T-helper 17 cell (primary cell): ENCODE data around the gene HTT. TPM values are rescaled to one million over a fixed set of nuclear protein-coding genes. Genes with fewer than 3 reads are reported as not detected.

Source experiments
- ATAC-seq: fragments of 150-1000 bp; cut with Tn5 transposase; 2 replicates; pipeline ENCODE4 v1.10.0; 2021; ENCODE audit warnings: mild to moderate bottlenecking, moderate library complexity
- DNase-seq, 3 donors: peaks; one replicate each; pipeline versions ENCODE4 v3.0.0 to v3.0.0-alpha.2; 2020 to 2021
- H3K9me3 ChIP-seq: one replicate; pipeline ENCODE4 v1.7.0; 2013; ENCODE audit warnings: low read length, mild to moderate bottlenecking; ENCODE audit not compliant: control insufficient read depth, poor library complexity, severe bottlenecking
- H3K27ac Mint-ChIP-seq: one replicate; pipeline ENCODE4 v1.8.0; 2022; ENCODE audit warnings: mild to moderate bottlenecking, moderate library complexity, mixed read lengths
- H3K27me3 Mint-ChIP-seq: one replicate; pipeline ENCODE4 v1.8.0; 2022; ENCODE audit warnings: mixed read lengths
- H3K36me3 Mint-ChIP-seq: one replicate; pipeline ENCODE4 v1.8.0; 2022; ENCODE audit warnings: low read depth, mixed read lengths
- H3K4me1 Mint-ChIP-seq: one replicate; pipeline ENCODE4 v1.8.0; 2022; ENCODE audit warnings: mild to moderate bottlenecking, mixed read lengths
- H3K4me3 Mint-ChIP-seq: one replicate; pipeline ENCODE4 v1.8.0; 2022; ENCODE audit warnings: mild to moderate bottlenecking, moderate library complexity, mixed read lengths
- total RNA-seq, 4 donors: library from RNA in 2 of 4; stranded (reverse) in 2 of 4; gene quantifications; one replicate each; pipeline ENCODE4 v1.2.3 and lab custom pipeline; 2022 to 2026

The HTT gene
- total RNA-seq, 2 donors from 2014 or later, result 83.9 to 89.9 TPM

- no peak overlapping the region for H3K4me3 Mint-ChIP-seq
- no peak overlapping the region for H3K27ac Mint-ChIP-seq
- no peak for ATAC-seq
Observed at GRCh38 chr4:3244002-3244401, 169.5 kb downstream of the HTT start.

DNA sequence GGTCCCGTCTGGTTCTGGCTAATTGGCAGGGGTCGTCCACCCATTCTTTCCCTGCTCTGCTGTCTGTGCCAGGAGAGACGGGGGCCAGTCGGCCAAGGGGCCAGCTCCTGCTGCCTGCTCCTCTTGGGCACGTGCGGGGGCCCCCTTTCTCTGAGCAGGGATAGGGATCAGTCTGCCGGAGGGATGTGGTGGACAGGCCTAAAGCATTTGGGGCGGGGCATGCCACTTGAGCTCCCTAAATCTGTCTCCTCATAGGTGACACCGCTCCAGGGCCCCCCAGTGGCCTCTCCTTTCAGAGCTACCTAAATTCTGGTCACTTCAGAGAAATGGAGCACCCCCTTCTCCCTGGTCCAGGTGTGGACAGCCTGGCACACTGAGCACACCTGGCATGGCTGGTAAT, 170.3 kb downstream of the HTT start:
- ATAC-seq (no peak), DNase-seq (no peak)
- Mint-ChIP-seq H3K27ac (no peak overlapping the region), H3K36me3 (peaks cover 2% of the 10 kb centered on the region), H3K4me1 (peaks cover 17% of the 10 kb centered on the region), H3K27me3 (no peaks in the 10 kb centered on the region), H3K4me3 (no peak overlapping the region)
- no peaks in the 10 kb centered on the region for H3K9me3 ChIP-seq

More at GRCh38 chr4:3244002-3244401, 169.5 kb downstream of the HTT start:
- Mint-ChIP-seq H3K4me1 (peaks cover 17% of the 10 kb centered on the region), H3K27me3 (no peaks in the 10 kb centered on the region), H3K36me3 (peaks cover 2% of the 10 kb centered on the region)
- no peak for DNase-seq
- no peaks in the 10 kb centered on the region for H3K9me3 ChIP-seq

GRCh38 chr4:3245676-3246075, 171.2 kb downstream of the HTT start:
- DNase-seq (no peak), ATAC-seq (no peak)
- no peaks in the 10 kb centered on the region for H3K9me3 ChIP-seq
- no peaks in the 10 kb centered on the region for H3K36me3 Mint-ChIP-seq
- H3K27me3 Mint-ChIP-seq, result no peaks in the 10 kb centered on the region
- H3K4me1 Mint-ChIP-seq, result peaks cover 17% of the 10 kb centered on the region
- no peak overlapping the region for H3K27ac Mint-ChIP-seq
- no peak overlapping the region for H3K4me3 Mint-ChIP-seq

GRCh38 chr4:3246458-3247398, 172.2 kb downstream of the HTT start:
- no peak for ATAC-seq
- Mint-ChIP-seq H3K36me3 (no peaks in the 10 kb centered on the region), H3K4me1 (peaks cover 17% of the 10 kb centered on the region), H3K27ac (no peak overlapping the region), H3K27me3 (no peaks in the 10 kb centered on the region), H3K4me3 (no peak overlapping the region)
- H3K9me3 ChIP-seq, result no peaks in the 10 kb centered on the region
- DNase-seq, result no peak

DNA sequence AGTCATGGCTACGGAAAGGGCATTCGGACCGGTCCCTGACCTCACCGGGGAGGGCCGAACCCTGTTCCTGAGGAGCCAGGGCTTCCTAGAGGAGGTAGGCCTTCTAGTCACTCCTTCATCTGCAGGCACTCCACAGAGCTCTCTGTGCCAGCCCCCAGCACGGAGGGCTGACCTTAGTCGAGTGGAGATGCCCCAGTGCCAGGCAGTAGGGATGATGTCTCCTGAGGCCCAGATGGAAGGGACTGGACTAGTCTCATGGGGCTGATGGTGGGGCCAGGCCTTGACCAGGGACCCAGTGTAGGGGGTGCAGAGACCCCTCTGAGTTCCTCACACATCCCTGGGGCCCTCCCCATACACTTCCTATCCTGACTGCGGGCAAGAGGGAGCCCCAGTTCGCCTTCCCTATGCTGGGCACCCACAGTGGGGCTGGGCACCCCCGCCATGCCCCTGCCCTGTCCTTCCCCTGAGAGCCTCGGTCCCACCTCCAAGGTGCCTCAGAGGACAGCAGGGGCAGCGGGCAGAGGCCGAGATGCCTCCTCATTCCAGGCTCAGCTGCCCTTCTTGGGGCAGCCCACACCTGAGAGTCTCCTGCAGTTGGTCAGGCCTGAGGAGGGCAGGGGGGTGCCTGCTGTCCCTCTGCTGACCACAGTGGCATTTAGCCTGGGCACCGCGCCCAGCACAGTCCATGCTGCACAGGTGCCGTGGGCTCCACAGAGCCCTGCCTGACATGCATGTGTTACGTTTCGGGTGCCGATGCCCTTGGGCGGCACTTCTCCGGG, 173.1 kb downstream of the HTT start:
- DNase-seq (no peak), ATAC-seq (no peak)
- no peaks in the 10 kb centered on the region for H3K9me3 ChIP-seq
- Mint-ChIP-seq H3K4me1 (peaks cover 11% of the 10 kb centered on the region), H3K4me3 (no peak overlapping the region), H3K36me3 (no peaks in the 10 kb centered on the region), H3K27me3 (no peaks in the 10 kb centered on the region), H3K27ac (no peak overlapping the region)

- no peaks in the 10 kb centered on the region for H3K36me3 Mint-ChIP-seq
- no peaks in the 10 kb centered on the region for H3K27me3 Mint-ChIP-seq
- H3K27ac Mint-ChIP-seq, result no peak overlapping the region
- H3K4me3 Mint-ChIP-seq, result no peak overlapping the region
- no peaks in the 10 kb centered on the region for H3K9me3 ChIP-seq
- H3K4me1 Mint-ChIP-seq, result peaks cover 6% of the 10 kb centered on the region
- ATAC-seq (no peak), DNase-seq (no peak)
Observed at GRCh38 chr4:3248178-3248480, 173.6 kb downstream of the HTT start.

- Mint-ChIP-seq H3K27ac (no peak within 1 kb of the TSS), H3K4me1 (peaks cover 5% of the 10 kb centered on the region), H3K4me3 (no peak within 1 kb of the TSS), H3K36me3 (no peaks in the 10 kb centered on the region), H3K27me3 (no peaks in the 10 kb centered on the region)
- no peaks in the 10 kb centered on the region for H3K9me3 ChIP-seq
- DNase-seq (no peak), ATAC-seq (no peak)
Observed at GRCh38 chr4:3248811-3249661, 174.6 kb downstream of the HTT start, which contains the start of gene MSANTD1. Gene MSANTD1, plus strand, starts transcription at chr4:3249159. Its CDS starts 64 bp downstream, at chr4:3249223.

DNA sequence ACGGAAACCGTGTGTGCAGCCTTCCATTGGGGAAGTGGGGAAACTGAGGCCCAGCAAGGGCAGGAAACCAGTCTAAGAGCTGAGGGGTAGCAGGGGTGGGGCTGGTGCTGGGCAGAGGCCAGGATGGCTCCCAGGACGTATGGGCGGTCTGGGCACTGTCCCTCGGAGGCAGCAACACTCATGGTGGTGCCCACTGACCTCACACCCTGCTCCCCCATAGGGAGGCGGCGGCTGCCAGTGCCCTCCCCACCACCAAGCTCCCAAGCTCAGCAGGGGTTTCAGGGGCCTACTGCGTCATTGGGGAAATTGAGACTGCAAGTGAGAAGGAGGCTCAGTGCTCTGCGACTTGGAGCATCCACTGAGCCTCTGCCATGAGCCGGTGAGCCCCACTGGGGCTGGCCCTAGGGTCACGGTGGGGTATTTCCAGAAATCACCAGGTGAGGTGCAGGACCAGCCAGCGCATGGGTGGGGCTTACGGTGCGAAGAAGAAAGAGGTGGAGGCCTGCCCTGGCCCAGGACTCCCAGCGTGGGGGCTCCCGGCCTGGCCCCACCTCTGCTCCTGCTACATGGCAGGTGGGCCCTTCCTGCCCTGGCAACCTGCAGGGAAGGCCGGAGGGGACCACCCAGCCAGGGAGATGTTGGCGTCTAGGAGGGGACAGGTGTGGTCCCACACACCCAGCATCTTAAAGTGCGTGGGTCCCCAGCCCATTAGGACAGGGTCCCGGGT, 175.4 kb downstream of the HTT start:
- Mint-ChIP-seq H3K27ac (no peak overlapping the region), H3K27me3 (no peaks in the 10 kb centered on the region), H3K36me3 (no peaks in the 10 kb centered on the region), H3K4me3 (no peak overlapping the region), H3K4me1 (peaks cover 5% of the 10 kb centered on the region)
- ATAC-seq (no peak), DNase-seq (no peak)
- no peaks in the 10 kb centered on the region for H3K9me3 ChIP-seq

DNA sequence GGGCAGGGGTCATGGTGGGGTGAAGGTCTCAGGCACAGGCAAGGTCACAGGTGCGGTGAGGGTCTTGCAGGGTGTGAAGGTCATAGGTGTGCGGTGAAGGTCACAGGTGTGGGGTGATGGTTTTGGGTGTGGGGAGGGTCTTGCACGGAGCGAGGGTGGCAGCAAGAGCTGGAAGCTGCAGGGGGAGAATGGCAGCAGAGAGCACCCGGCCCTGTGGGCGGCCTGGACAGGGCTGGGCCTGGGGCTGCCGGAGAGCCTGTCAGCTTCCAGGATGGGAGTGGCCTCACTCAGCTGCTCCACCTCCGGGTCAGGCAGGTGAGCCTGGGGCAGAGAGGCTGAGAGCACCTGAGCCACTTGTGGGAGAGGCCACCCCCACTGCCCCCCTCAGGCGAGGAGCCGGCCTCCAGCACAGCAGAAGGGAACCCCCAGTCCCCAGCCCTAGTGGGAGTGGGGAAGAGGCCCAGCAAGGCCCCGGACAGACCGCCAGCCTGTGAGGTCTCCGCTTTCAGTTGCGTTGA, 176.0 kb downstream of the HTT start:
- no peak overlapping the region for H3K27ac Mint-ChIP-seq
- H3K27me3 Mint-ChIP-seq, result no peaks in the 10 kb centered on the region
- DNase-seq (peak in 1 of 3 donors; percentile 4), ATAC-seq (no peak)
- no peaks in the 10 kb centered on the region for H3K9me3 ChIP-seq
- H3K4me3 Mint-ChIP-seq, result no peak overlapping the region
- no peaks in the 10 kb centered on the region for H3K36me3 Mint-ChIP-seq
- H3K4me1 Mint-ChIP-seq, result peaks cover 2% of the 10 kb centered on the region

DNA sequence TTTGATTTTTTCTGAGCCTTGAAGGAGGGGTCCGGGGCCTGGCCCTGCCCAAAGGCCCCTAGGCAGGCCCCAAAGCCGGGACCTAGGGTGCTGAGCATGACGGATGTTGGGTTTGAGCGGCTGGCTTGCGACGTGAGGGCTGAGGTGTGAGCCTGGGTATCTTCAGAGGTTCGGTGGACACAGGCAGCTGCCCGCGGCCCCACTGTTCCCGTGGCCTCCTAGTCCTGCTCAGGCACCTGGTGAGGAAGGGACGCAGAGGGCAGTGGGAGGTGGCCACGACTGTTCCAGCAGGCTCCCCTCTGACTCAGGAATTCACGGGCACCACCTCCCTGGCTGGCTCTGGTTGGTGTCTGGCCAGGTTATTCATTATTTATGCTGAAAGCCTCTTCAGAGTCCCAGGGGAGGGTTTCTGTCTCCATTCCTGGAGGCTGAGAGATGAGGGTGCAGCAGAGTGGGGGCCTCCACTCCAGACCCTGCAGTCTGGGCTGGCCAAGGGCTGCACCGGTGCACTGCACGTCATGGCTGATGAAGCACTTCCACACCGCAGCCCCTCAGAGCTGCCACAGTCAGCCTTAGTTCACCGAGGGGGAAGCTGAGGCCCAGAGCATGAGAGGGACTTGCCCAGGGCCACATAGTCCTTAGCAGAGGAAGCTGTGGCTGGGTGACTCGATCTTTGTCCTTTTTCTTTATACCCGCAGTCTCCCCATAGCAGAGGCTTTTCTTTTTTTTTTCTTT, 176.6 kb downstream of the HTT start:
- Mint-ChIP-seq H3K27me3 (no peaks in the 10 kb centered on the region), H3K4me1 (peaks cover under 1% of the 10 kb centered on the region), H3K4me3 (no peak overlapping the region), H3K27ac (no peak overlapping the region), H3K36me3 (no peaks in the 10 kb centered on the region)
- H3K9me3 ChIP-seq, result no peaks in the 10 kb centered on the region
- DNase-seq, result peak in 1 of 3 donors; percentile 1
- no peak for ATAC-seq

- Mint-ChIP-seq H3K27ac (no peak overlapping the region), H3K36me3 (no peaks in the 10 kb centered on the region), H3K27me3 (no peaks in the 10 kb centered on the region), H3K4me3 (no peak overlapping the region), H3K4me1 (no peaks in the 10 kb centered on the region)
- H3K9me3 ChIP-seq, result no peaks in the 10 kb centered on the region
- peak in 2 of 3 donors; percentile 2 to 4 for DNase-seq
- ATAC-seq, result no peak
Observed at GRCh38 chr4:3251691-3252479, 177.4 kb downstream of the HTT start.
